Suppressor macrophage (primary cell): ENCODE results near the gene CMTR1.

ENCODE experiments used
- DNase-seq, 4 experiments: peaks; one replicate each; pipeline ENCODE4 v3.0.0-alpha.2; 2020 to 2022

The CMTR1 gene

GRCh38 chr6:37514321-37514771 is 81.3 kb downstream of the CMTR1 start:
- no peak for DNase-seq

- no peak for DNase-seq
These were observed 81.8 kb downstream of the CMTR1 start for GRCh38 chr6:37514837-37515236.

- DNase-seq, result no peak
These were observed 82.7 kb downstream of the CMTR1 start for GRCh38 chr6:37515712-37516075.

- DNase-seq, result peak in 3 of 4 experiments; percentile 6 to 15 (median 13)
These were observed 83.3 kb downstream of the CMTR1 start for GRCh38 chr6:37516076-37516919.

GRCh38 chr6:37516920-37517405 is 83.9 kb downstream of the CMTR1 start:
- DNase-seq, result no peak

GRCh38 chr6:37517411-37517812 is 84.4 kb downstream of the CMTR1 start:
- peak in 3 of 4 experiments; percentile 29 to 51 (median 41) for DNase-seq

- no peak for DNase-seq
These were observed 85.1 kb downstream of the CMTR1 start for GRCh38 chr6:37518116-37518515.

- DNase-seq, result no peak
These were observed 86.4 kb downstream of the CMTR1 start for GRCh38 chr6:37519461-37519860.

GRCh38 chr6:37520926-37521325 is 87.9 kb downstream of the CMTR1 start:
- no peak for DNase-seq

- no peak for DNase-seq
These were observed 88.7 kb downstream of the CMTR1 start for GRCh38 chr6:37521674-37522073.

- no peak for DNase-seq
These were observed 89.8 kb downstream of the CMTR1 start for GRCh38 chr6:37522836-37523235.

- DNase-seq, result no peak
These were observed 90.4 kb downstream of the CMTR1 start for GRCh38 chr6:37523412-37523811.

GRCh38 chr6:37524025-37524969 is 91.3 kb downstream of the CMTR1 start:
- no peak for DNase-seq

- DNase-seq, result no peak
These were observed 91.9 kb downstream of the CMTR1 start for GRCh38 chr6:37524970-37525318.

- DNase-seq, result peak in 1 of 4 experiments; percentile 24
These were observed 92.7 kb downstream of the CMTR1 start for GRCh38 chr6:37525460-37526357.

GRCh38 chr6:37528541-37528940 is 95.5 kb downstream of the CMTR1 start:
- DNase-seq, result no peak

GRCh38 chr6:37530297-37530696 is 97.3 kb downstream of the CMTR1 start:
- DNase-seq, result no peak

GRCh38 chr6:37531026-37531425 is 98.0 kb downstream of the CMTR1 start:
- no peak for DNase-seq
